ENCODE measurements around the gene ARSG.

Gene ARSG

DNA sequence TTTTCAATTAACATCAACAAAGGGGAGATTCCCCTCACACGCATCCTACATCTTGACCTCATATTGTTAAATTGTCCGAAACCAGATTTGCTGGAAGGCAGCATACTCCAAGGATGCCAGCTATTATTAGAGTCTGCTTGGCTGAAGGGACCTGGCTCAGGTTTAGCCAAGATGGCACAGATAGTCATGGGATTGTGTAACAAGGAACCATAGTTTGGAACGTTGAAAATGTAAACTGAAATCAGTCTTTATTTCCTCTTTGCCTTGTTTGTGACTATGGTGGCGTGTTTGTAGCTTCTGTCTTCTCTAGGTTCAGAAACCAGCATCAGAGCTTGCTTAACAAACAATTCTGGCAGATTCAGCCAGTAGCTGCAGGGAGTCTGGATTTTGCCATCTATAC is 5.9 kb downstream of the ARSG start:
- Histone ChIP-seq H3K36me3 (ENCODE audit: low read length) (no peaks in the 10 kb centered on the region), H3F3A (ENCODE audit: insufficient read depth) (peaks cover 10% of the 10 kb centered on the region; the same call in 1 of the 2 replicates), H3K9ac (ENCODE audit: low read length) (no peak overlapping the region), H2AFZ (ENCODE audit: low read depth, low read length, severe bottlenecking) (no peak overlapping the region), H3K9me3 (ENCODE audit: insufficient read depth, low read length) (no peaks in the 10 kb centered on the region), H3K4me3 (ENCODE audit: insufficient read depth, low read length, poor library complexity, severe bottlenecking) (no peak overlapping the region), H3K27ac (ENCODE audit: low read depth, low read length) (no peak overlapping the region), H3K9me2 (replicated peaks; ENCODE audit: insufficient read depth, low read length) (no peaks in the 10 kb centered on the region), H3K79me2 (ENCODE audit: insufficient read depth, low read length) (peaks cover 23% of the 10 kb centered on the region), H3K27me3 (ENCODE audit: low read length) (no peaks in the 10 kb centered on the region), H3K4me2 (ENCODE audit: low read depth, low read length, poor library complexity, severe bottlenecking) (no peak overlapping the region), H4K20me1 (ENCODE audit: low read depth, low read length) (no peaks in the 10 kb centered on the region)
- TF ChIP-seq CTCF (IDR thresholded peaks at IDR 0.05; ENCODE audit: insufficient read depth, low read length, poor library complexity, severe bottlenecking) (no peak), EZH2phosphoT487 (conservative IDR thresholded peaks at IDR 0.05; ENCODE audit: low read length) (no peak)

- H3K79me2 ChIP-seq (ENCODE audit: insufficient read depth, low read length) = peaks cover 16% of the 10 kb centered on the region
- H3K36me3 ChIP-seq (ENCODE audit: low read length) = no peaks in the 10 kb centered on the region
- H3K27me3 ChIP-seq (ENCODE audit: low read length) = no peaks in the 10 kb centered on the region
- H3F3A ChIP-seq (ENCODE audit: insufficient read depth) = no peaks in the 10 kb centered on the region
- no peak overlapping the region for H2AFZ ChIP-seq (ENCODE audit: low read depth, low read length, severe bottlenecking)
- H3K9ac ChIP-seq (ENCODE audit: low read length) = no peak overlapping the region
- H3K9me3 ChIP-seq (ENCODE audit: insufficient read depth, low read length) = no peaks in the 10 kb centered on the region
- no peak overlapping the region for H3K4me2 ChIP-seq (ENCODE audit: low read depth, low read length, poor library complexity, severe bottlenecking)
- H3K27ac ChIP-seq (ENCODE audit: low read depth, low read length) = no peak overlapping the region
- H4K20me1 ChIP-seq (ENCODE audit: low read depth, low read length) = no peaks in the 10 kb centered on the region
- H3K4me3 ChIP-seq (ENCODE audit: insufficient read depth, low read length, poor library complexity, severe bottlenecking) = no peak overlapping the region
- no peaks in the 10 kb centered on the region for H3K9me2 ChIP-seq (replicated peaks; ENCODE audit: insufficient read depth, low read length)
- TF ChIP-seq EZH2phosphoT487 (conservative IDR thresholded peaks at IDR 0.05; ENCODE audit: low read length) (no peak), CTCF (IDR thresholded peaks at IDR 0.05; ENCODE audit: insufficient read depth, low read length, poor library complexity, severe bottlenecking) (no peak)
Measured at GRCh38 chr17:68298601-68299000, 7.3 kb downstream of the ARSG start.

GRCh38 chr17:68299817-68300216 is 8.5 kb downstream of the ARSG start:
- no peak for TF ChIP-seq CTCF (IDR thresholded peaks at IDR 0.05; ENCODE audit: insufficient read depth, low read length, poor library complexity, severe bottlenecking)
- TF ChIP-seq EZH2phosphoT487 (conservative IDR thresholded peaks at IDR 0.05; ENCODE audit: low read length) = no peak
- H3K79me2 ChIP-seq (ENCODE audit: insufficient read depth, low read length) = peaks cover 4% of the 10 kb centered on the region; the same call in 1 of the 2 replicates
- no peak overlapping the region for H2AFZ ChIP-seq (ENCODE audit: low read depth, low read length, severe bottlenecking)
- H3K4me2 ChIP-seq (ENCODE audit: low read depth, low read length, poor library complexity, severe bottlenecking) = no peak overlapping the region
- no peaks in the 10 kb centered on the region for H3F3A ChIP-seq (ENCODE audit: insufficient read depth)
- no peak overlapping the region for H3K4me3 ChIP-seq (ENCODE audit: insufficient read depth, low read length, poor library complexity, severe bottlenecking)
- H3K9me3 ChIP-seq (ENCODE audit: insufficient read depth, low read length) = no peaks in the 10 kb centered on the region
- no peaks in the 10 kb centered on the region for H4K20me1 ChIP-seq (ENCODE audit: low read depth, low read length)
- H3K27ac ChIP-seq (ENCODE audit: low read depth, low read length) = no peak overlapping the region
- H3K9me2 ChIP-seq (replicated peaks; ENCODE audit: insufficient read depth, low read length) = no peaks in the 10 kb centered on the region
- H3K9ac ChIP-seq (ENCODE audit: low read length) = no peak overlapping the region
- H3K36me3 ChIP-seq (ENCODE audit: low read length) = no peaks in the 10 kb centered on the region
- no peaks in the 10 kb centered on the region for H3K27me3 ChIP-seq (ENCODE audit: low read length)

Data from SU-DHL-6 (cell line).